ENCODE results near the gene UCP2. TPM values are rescaled to one million over a fixed set of nuclear protein-coding genes. Genes with fewer than 3 reads are reported as not detected.
"Not testable (repeated sequence)": the region's sequence is repeated elsewhere in the genome, so short reads cannot be mapped to it uniquely, and the experiment has no call there.

UCP2 gene
- polyA plus RNA-seq, 5 donors: 34.3 to 55.3 (median 45.2) TPM

- DNase-seq: no peak
These were observed 35.7 kb downstream of the UCP2 start for GRCh38 chr11:73946798-73947458.

GRCh38 chr11:73945396-73945795 lies 37.2 kb downstream of the UCP2 start:
- no peak for DNase-seq

GRCh38 chr11:73944901-73945300 lies 37.7 kb downstream of the UCP2 start:
- no peak for DNase-seq

GRCh38 chr11:73944085-73944484 lies 38.6 kb downstream of the UCP2 start:
- no peak for DNase-seq

- no peak for DNase-seq
These were observed 40.6 kb downstream of the UCP2 start for GRCh38 chr11:73942010-73942409.

- DNase-seq: no peak
These were observed 41.7 kb downstream of the UCP2 start for GRCh38 chr11:73940801-73941570.

GRCh38 chr11:73939096-73939495 lies 43.5 kb downstream of the UCP2 start:
- DNase-seq: no peak

GRCh38 chr11:73936047-73936446 lies 46.6 kb downstream of the UCP2 start:
- not testable (repeated sequence) for DNase-seq

- DNase-seq: no peak
These were observed 49.9 kb downstream of the UCP2 start for GRCh38 chr11:73932781-73933180.

GRCh38 chr11:73931951-73932350 lies 50.7 kb downstream of the UCP2 start:
- no peak for DNase-seq

- DNase-seq: no peak
These were observed 51.5 kb downstream of the UCP2 start for GRCh38 chr11:73931039-73931645.

- DNase-seq: no peak
These were observed 53.3 kb downstream of the UCP2 start for GRCh38 chr11:73929388-73929787.

Other genes starting within 250 kb of the UCP2 start
- gene RAB6A, start 221.8 kb downstream of the UCP2 start, polyA plus RNA-seq (ENCODE audit: insufficient read depth in 1 of 5, insufficient read length in 5 of 5, low replicate concordance in 1 of 5): 100 to 1,000 TPM in 4 of 5 donors, 10 to 100 TPM in 1; 83.9 to 111 (median 103) TPM
- gene MRPL48, start 195.0 kb downstream of the UCP2 start, polyA plus RNA-seq (ENCODE audit: insufficient read depth in 1 of 5, insufficient read length in 5 of 5, low replicate concordance in 1 of 5): 10 to 100 TPM; 45.0 to 59.1 (median 48.6) TPM
- gene COA4, start 106.0 kb downstream of the UCP2 start, polyA plus RNA-seq (ENCODE audit: insufficient read depth in 1 of 5, insufficient read length in 5 of 5, low replicate concordance in 1 of 5): 10 to 100 TPM; 50.4 to 58.0 (median 51.4) TPM
- 10 to 100 TPM; 32.5 to 43.0 (median 35.1) TPM for gene PAAF1, start 105.8 kb downstream of the UCP2 start, polyA plus RNA-seq (ENCODE audit: insufficient read depth in 1 of 5, insufficient read length in 5 of 5, low replicate concordance in 1 of 5)
- gene DNAJB13, start 31.8 kb downstream of the UCP2 start, polyA plus RNA-seq (ENCODE audit: insufficient read depth in 1 of 5, insufficient read length in 5 of 5, low replicate concordance in 1 of 5): 1 to 10 TPM in 4 of 5 donors, under 1 TPM in 1; 0.82 to 4.4 (median 4.0) TPM
- 1 to 10 TPM; 1.9 to 3.3 (median 3.1) TPM for gene UCP3, start 26.2 kb upstream of the UCP2 start, polyA plus RNA-seq (ENCODE audit: insufficient read depth in 1 of 5, insufficient read length in 5 of 5, low replicate concordance in 1 of 5)
- 10 to 100 TPM; 20.8 to 30.7 (median 27.8) TPM for gene C2CD3, start 188.2 kb upstream of the UCP2 start, polyA plus RNA-seq (ENCODE audit: insufficient read depth in 1 of 5, insufficient read length in 5 of 5, low replicate concordance in 1 of 5)
- gene PPME1, start 188.4 kb upstream of the UCP2 start, polyA plus RNA-seq (ENCODE audit: insufficient read depth in 1 of 5, insufficient read length in 5 of 5, low replicate concordance in 1 of 5): 10 to 100 TPM; 39.9 to 47.4 (median 45.9) TPM